Caco-2 (cell line): ENCODE measurements around the gene C22orf23. TPM values are rescaled to one million over a fixed set of nuclear protein-coding genes. Genes with fewer than 3 reads are reported as not detected.
A peak's percentile ranks its signal among the peaks of the same experiment; 100 is the strongest.

Experiments
- BruUV-seq: library from RNA; stranded (reverse); fragments of 400-500 nt; replicated peaks from 2 replicates; lab custom pipeline; 2021; lab: Mats Ljungman, UMichigan
- CTCF ChIA-PET: fragments of 300-600 bp; sonication (Branson Sonifier 250); formaldehyde crosslinking; loops from one replicate; lab custom pipeline; 2022; ENCODE audit warnings: antibody characterized with exemption; lab: Charles Lee
- POLR2A ChIA-PET: fragments of 300-600 bp; sonication (Branson Sonifier 250); formaldehyde crosslinking; loops from one replicate; lab custom pipeline; 2022; ENCODE audit warnings: antibody characterized with exemption; lab: Charles Lee
- DNase-seq, 2 experiments: peaks; one replicate each; pipeline versions ENCODE4 v3.0.0 to v3.0.0-alpha.2; 2020 to 2022
- H3K27me3 ChIP-seq: replicated peaks from 2 replicates; pipeline ENCODE4 v1.6.0; 2011; ENCODE audit warnings: low read length; ENCODE audit not compliant: control insufficient read depth, insufficient read depth
- H3K36me3 ChIP-seq: 2 replicates; pipeline ENCODE4 v1.5.1; 2011; ENCODE audit warnings: low read length; ENCODE audit not compliant: control insufficient read depth, insufficient read depth
- H3K4me1 ChIP-seq: fragments of 250-450 bp; sonication (Bioruptor Pico); 2 replicates; pipeline ENCODE4 v1.5.1; 2020; ENCODE audit warnings: mild to moderate bottlenecking
- H3K4me3 ChIP-seq: 2 replicates; pipeline ENCODE4 v1.5.1; 2011; ENCODE audit warnings: low read depth, mild to moderate bottlenecking, control low read depth, low read length
- H3K9me3 ChIP-seq: fragments of 250-450 bp; sonication (Bioruptor Pico); 2 replicates; pipeline ENCODE4 v1.5.1; 2020; ENCODE audit warnings: mild to moderate bottlenecking, moderate library complexity
- H3K27ac Mint-ChIP-seq: one replicate; pipeline ENCODE4 v1.8.0; 2022; ENCODE audit warnings: mixed read lengths; ENCODE audit not compliant: unreplicated experiment
- H3K27me3 Mint-ChIP-seq: one replicate; pipeline ENCODE4 v1.8.0; 2022; ENCODE audit warnings: mixed read lengths; ENCODE audit not compliant: insufficient read depth, unreplicated experiment
- H3K36me3 Mint-ChIP-seq: one replicate; pipeline ENCODE4 v1.8.0; 2022; ENCODE audit warnings: mild to moderate bottlenecking, mixed read lengths; ENCODE audit not compliant: insufficient read depth, unreplicated experiment
- H3K4me1 Mint-ChIP-seq: one replicate; pipeline ENCODE4 v1.8.0; 2022; ENCODE audit warnings: low read depth, mixed read lengths; ENCODE audit not compliant: unreplicated experiment
- H3K4me3 Mint-ChIP-seq: one replicate; pipeline ENCODE4 v1.8.0; 2022; ENCODE audit warnings: mild to moderate bottlenecking, moderate library complexity, mixed read lengths; ENCODE audit not compliant: unreplicated experiment
- H3K9me3 Mint-ChIP-seq: one replicate; pipeline ENCODE4 v1.8.0; 2022; ENCODE audit warnings: mixed read lengths; ENCODE audit not compliant: unreplicated experiment
- intact Hi-C: fragments of 100-400 bp; cut with micrococcal nuclease; formaldehyde crosslinking; loops from one replicate; pipeline ENCODE4 v1.10.0; 2022; ENCODE audit not compliant: unreplicated experiment
- total RNA-seq: library from RNA; stranded (reverse); gene quantifications from 2 replicates; pipeline ENCODE4 v1.2.3, GENCODE V29; 2022
- TF ChIP-seq, protein P1 (sequence below), 2 experiments: fragments of 200-600 bp in 1 of 2; IDR thresholded peaks; 1 replicate in 1 of 2; 2 replicates in 1 of 2; pipeline versions ENCODE4 v1.5.1 to v1.8.0; 2011 to 2022; ENCODE audit warnings: antibody characterized with exemption in 1 of 2, control low read depth in 1 of 2, inconsistent platforms in 1 of 2, low read depth in 1 of 2, low read length in 1 of 2, mild to moderate bottlenecking in 1 of 2, moderate library complexity in 1 of 2; ENCODE audit not compliant: insufficient read depth in 1 of 2, severe bottlenecking in 1 of 2, unreplicated experiment in 1 of 2

The C22orf23 gene
- total RNA-seq, 1 experiment from 2014 or later, result not detected

DNA sequence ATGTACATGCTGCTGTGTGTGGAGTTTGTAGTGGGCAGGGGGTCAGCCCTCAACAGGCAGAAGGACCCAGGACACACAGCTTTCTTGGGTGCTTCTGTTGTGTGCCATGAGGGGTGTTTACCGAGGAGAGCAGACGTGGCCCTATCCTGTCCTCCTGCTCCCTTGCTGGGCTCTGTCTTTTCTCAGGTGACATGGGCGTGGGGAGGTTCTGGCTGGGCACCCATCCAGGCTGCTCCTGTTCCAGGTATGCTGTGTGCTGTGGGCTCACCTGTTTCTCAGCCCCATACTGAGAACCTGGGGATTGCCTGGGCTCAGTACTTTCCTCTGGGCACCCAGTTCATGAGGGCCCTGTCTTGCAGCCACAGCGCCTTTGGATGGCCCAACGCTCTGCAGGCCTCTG is 24.0 kb downstream of the C22orf23 start:
- Mint-ChIP-seq H3K27ac (no peak overlapping the region), H3K4me1 (peaks cover 8% of the 10 kb centered on the region), H3K27me3 (no peaks in the 10 kb centered on the region), H3K9me3 (no peaks in the 10 kb centered on the region), H3K4me3 (no peak overlapping the region), H3K36me3 (peaks cover 31% of the 10 kb centered on the region)
- Histone ChIP-seq H3K4me1 (no peaks in the 10 kb centered on the region), H3K9me3 (no peaks in the 10 kb centered on the region), H3K36me3 (no peaks in the 10 kb centered on the region), H3K4me3 (no peak overlapping the region), H3K27me3 (no peaks in the 10 kb centered on the region)
- TF ChIP-seq, protein P1, sequence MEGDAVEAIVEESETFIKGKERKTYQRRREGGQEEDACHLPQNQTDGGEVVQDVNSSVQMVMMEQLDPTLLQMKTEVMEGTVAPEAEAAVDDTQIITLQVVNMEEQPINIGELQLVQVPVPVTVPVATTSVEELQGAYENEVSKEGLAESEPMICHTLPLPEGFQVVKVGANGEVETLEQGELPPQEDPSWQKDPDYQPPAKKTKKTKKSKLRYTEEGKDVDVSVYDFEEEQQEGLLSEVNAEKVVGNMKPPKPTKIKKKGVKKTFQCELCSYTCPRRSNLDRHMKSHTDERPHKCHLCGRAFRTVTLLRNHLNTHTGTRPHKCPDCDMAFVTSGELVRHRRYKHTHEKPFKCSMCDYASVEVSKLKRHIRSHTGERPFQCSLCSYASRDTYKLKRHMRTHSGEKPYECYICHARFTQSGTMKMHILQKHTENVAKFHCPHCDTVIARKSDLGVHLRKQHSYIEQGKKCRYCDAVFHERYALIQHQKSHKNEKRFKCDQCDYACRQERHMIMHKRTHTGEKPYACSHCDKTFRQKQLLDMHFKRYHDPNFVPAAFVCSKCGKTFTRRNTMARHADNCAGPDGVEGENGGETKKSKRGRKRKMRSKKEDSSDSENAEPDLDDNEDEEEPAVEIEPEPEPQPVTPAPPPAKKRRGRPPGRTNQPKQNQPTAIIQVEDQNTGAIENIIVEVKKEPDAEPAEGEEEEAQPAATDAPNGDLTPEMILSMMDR (IDR thresholded peaks at IDR 0.05; ENCODE audit: insufficient read depth in 1 of 2, low read depth in 1 of 2, low read length in 1 of 2, severe bottlenecking in 1 of 2, unreplicated experiment in 1 of 2), result no peak
- intact Hi-C loops, result no loop called here
- BruUV-seq, result no TSS peak
- no peak for DNase-seq
- POLR2A ChIA-PET, result no interaction called here
- CTCF ChIA-PET, result no interaction called here

DNA sequence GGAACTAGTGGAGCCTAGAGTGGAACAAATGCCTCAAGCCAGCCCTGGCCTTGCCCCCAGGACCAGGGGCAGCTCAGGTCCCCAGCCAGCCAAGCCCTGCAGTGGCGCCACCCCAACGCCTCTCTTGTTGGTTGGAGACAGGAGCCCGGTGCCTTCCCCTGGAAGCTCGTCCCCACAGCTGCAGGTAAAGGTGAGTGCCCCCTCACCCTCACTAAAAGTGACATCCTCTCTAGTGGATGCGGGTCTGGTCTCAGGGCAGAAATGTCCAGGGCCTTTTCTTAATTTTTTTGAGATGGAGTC is 25.8 kb downstream of the C22orf23 start:
- Histone ChIP-seq H3K9me3 (no peaks in the 10 kb centered on the region), H3K4me1 (no peaks in the 10 kb centered on the region), H3K27me3 (no peaks in the 10 kb centered on the region), H3K4me3 (no peak overlapping the region), H3K36me3 (no peaks in the 10 kb centered on the region; the same call in 1 of the 2 replicates)
- CTCF ChIA-PET, result no interaction called here
- TF ChIP-seq, protein P1 (IDR thresholded peaks at IDR 0.05; ENCODE audit: insufficient read depth in 1 of 2, low read depth in 1 of 2, low read length in 1 of 2, severe bottlenecking in 1 of 2, unreplicated experiment in 1 of 2), result no peak
- POLR2A ChIA-PET, result no interaction called here
- Mint-ChIP-seq H3K27ac (peak overlapping the region; percentile 16), H3K36me3 (peaks cover 32% of the 10 kb centered on the region), H3K9me3 (no peaks in the 10 kb centered on the region), H3K27me3 (no peaks in the 10 kb centered on the region), H3K4me1 (no peaks in the 10 kb centered on the region), H3K4me3 (no peak overlapping the region)
- BruUV-seq, result no TSS peak
- intact Hi-C loops, result no loop called here
- no peak for DNase-seq

DNA sequence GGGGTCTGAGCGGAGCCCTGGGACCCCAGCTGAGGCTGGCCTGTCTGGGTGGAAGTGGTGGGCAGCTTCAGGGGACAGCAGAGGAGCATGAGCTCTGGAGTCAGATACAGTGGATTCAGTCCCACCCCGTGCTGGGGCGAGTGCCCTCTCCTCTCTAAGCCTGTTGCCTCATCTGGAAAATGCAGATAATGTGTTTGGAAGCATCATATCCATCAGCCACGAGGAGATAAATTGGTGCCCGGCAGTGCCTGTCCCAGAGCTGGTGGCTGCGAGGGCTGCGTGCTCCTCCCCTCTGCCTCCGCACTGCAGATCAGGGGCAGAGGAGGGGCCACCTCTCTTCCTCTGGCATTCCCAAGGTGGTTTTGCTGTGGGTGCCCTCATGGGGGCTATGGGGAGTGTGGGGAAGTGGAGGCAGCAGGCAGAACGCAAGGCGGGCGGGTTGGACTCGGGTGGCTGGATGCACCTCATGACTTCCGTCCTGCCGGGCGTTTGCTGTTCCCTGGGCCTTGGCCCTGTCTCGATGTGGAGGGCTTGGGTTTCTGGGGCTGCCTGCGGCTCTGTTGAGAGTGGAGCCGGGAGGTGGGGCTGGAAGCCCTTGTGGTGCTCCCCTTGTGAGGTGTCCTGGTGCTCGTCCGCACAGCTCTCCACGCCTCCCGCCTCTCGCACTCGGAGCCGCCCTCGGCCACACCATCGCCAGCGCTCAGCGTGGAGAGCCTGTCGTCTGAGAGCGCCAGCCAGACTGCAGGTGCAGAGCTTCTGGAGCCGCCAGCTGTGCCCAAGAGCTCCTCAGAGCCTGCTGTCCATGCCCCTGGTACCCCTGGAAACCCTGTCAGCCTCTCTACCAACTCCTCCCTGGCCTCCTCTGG is 26.4 kb downstream of the C22orf23 start:
- no peaks in the 10 kb centered on the region for H3K4me1 Mint-ChIP-seq
- no peak for DNase-seq
- H3K27ac Mint-ChIP-seq, result no peak overlapping the region
- H3K27me3 ChIP-seq, result no peaks in the 10 kb centered on the region
- ChIA-PET CTCF (no interaction called here), POLR2A (no interaction called here)
- no peaks in the 10 kb centered on the region for H3K27me3 Mint-ChIP-seq
- H3K36me3 ChIP-seq, result no peaks in the 10 kb centered on the region; the same call in 1 of the 2 replicates
- no peaks in the 10 kb centered on the region for H3K9me3 ChIP-seq
- BruUV-seq, result no TSS peak
- H3K36me3 Mint-ChIP-seq, result peaks cover 32% of the 10 kb centered on the region
- H3K4me1 ChIP-seq, result no peaks in the 10 kb centered on the region
- no peak overlapping the region for H3K4me3 Mint-ChIP-seq
- no peak overlapping the region for H3K4me3 ChIP-seq
- intact Hi-C loops, result no loop called here
- no peaks in the 10 kb centered on the region for H3K9me3 Mint-ChIP-seq
- TF ChIP-seq, protein P1 (IDR thresholded peaks at IDR 0.05; ENCODE audit: insufficient read depth in 1 of 2, low read depth in 1 of 2, low read length in 1 of 2, severe bottlenecking in 1 of 2, unreplicated experiment in 1 of 2), result no peak
